RWPE1 (cell line): Measurements from ENCODE around the gene SLC39A9.

ENCODE experiments used
- CTCF ChIA-PET: fragments of 350-600 bp; sonication (Branson Sonifier 250); formaldehyde crosslinking; extraction: SDS; loops from one replicate; lab custom pipeline; 2021; lab: Yijun Ruan, JAX
- POLR2A ChIA-PET: fragments of 400-600 bp; formaldehyde crosslinking; extraction: SDS; loops from one replicate; lab custom pipeline; 2020; ENCODE audit warnings: antibody characterized with exemption; ENCODE audit not compliant: low non-redundant PET; lab: Yijun Ruan, JAX
- DNase-seq: peaks from one replicate; pipeline ENCODE4 v3.0.0; 2012; ENCODE audit warnings: low spot score
- H3K27ac ChIP-seq: fragments of 450-650 bp; 2 replicates; pipeline ENCODE4 v1.5.1; 2017
- CTCF ChIP-seq: fragments of 450-650 bp; conservative IDR thresholded peaks from 2 replicates; pipeline ENCODE4 v1.5.1; 2017; ENCODE audit warnings: low read depth, mild to moderate bottlenecking

The SLC39A9 gene

GRCh38 chr14:69366069-69366468, 32.4 kb upstream of the SLC39A9 start:
- DNase-seq: no peak
- H3K27ac ChIP-seq: no peak overlapping the region
- POLR2A ChIA-PET: no interaction called here
- TF ChIP-seq CTCF: no peak
- CTCF ChIA-PET: no interaction called here

GRCh38 chr14:69366761-69367160, 31.7 kb upstream of the SLC39A9 start:
- DNase-seq: no peak
- ChIA-PET POLR2A (no interaction called here), CTCF (no interaction called here)
- TF ChIP-seq CTCF: no peak
- no peak overlapping the region for H3K27ac ChIP-seq

GRCh38 chr14:69368381-69368780, 30.1 kb upstream of the SLC39A9 start:
- POLR2A ChIA-PET: no interaction called here
- H3K27ac ChIP-seq: no peak overlapping the region
- CTCF ChIA-PET: interaction anchor here (0.7 kb wide), 1 partner anchor 239 kb away, joined by 3 read pairs; no protein-coding TSS in a partner anchor
- no peak for DNase-seq
- no peak for TF ChIP-seq CTCF

GRCh38 chr14:69370061-69370460, 28.4 kb upstream of the SLC39A9 start:
- CTCF ChIA-PET: no interaction called here

GRCh38 chr14:69372146-69372545, 26.3 kb upstream of the SLC39A9 start:
- no peak for DNase-seq
- no peak overlapping the region for H3K27ac ChIP-seq
- ChIA-PET CTCF (no interaction called here), POLR2A (no interaction called here)
- TF ChIP-seq CTCF: no peak

More at GRCh38 chr14:69370061-69370460, 28.4 kb upstream of the SLC39A9 start:
- no peak for TF ChIP-seq CTCF
- POLR2A ChIA-PET: no interaction called here
- DNase-seq: no peak
- no peak overlapping the region for H3K27ac ChIP-seq

GRCh38 chr14:69373104-69373503, 25.4 kb upstream of the SLC39A9 start:
- CTCF ChIA-PET: no interaction called here
- POLR2A ChIA-PET: no interaction called here
- no peak overlapping the region for H3K27ac ChIP-seq
- no peak for DNase-seq
- TF ChIP-seq CTCF: no peak
